K562 (cell line): ENCODE results near the gene ALDH7A1.

Experiments
- SIN3A ChIP-seq, 2 experiments: fragments of 150-350 bp in 1 of 2; IDR thresholded peaks; 2 replicates each; pipeline ENCODE4 v1.6.1; 2011 to 2016; ENCODE audit warnings: borderline replicate concordance in 2 of 2, low read depth in 2 of 2, low read length in 2 of 2, mild to moderate bottlenecking in 2 of 2, moderate library complexity in 2 of 2; ENCODE audit not compliant: control insufficient read depth in 1 of 2
- ZFP30 ChIP-seq: fragments of 250-450 bp; sonication (Bioruptor Pico); IDR thresholded peaks from 2 replicates; pipeline ENCODE4 v1.8.0; 2022; ENCODE audit warnings: moderate library complexity, mild to moderate bottlenecking, inconsistent platforms, borderline replicate concordance
- ZNF780A ChIP-seq: fragments of 250-450 bp; sonication (Bioruptor Pico); IDR thresholded peaks from 2 replicates; pipeline ENCODE4 v1.5.0; 2021; ENCODE audit warnings: mild to moderate bottlenecking
- TF ChIP-seq, protein P1 (sequence below), 3 experiments: IDR thresholded peaks in 2 of 3; conservative IDR thresholded peaks in 1 of 3; 2 replicates each; pipeline ENCODE4 v1.5.1; 2011 to 2012; ENCODE audit warnings: low read length in 3 of 3, mild to moderate bottlenecking in 3 of 3, control low read depth in 2 of 3, improper control_type of control experiment in 1 of 3, inconsistent platforms in 1 of 3, low read depth in 1 of 3, mixed read lengths in 1 of 3, moderate library complexity in 1 of 3; ENCODE audit not compliant: insufficient read depth in 2 of 3
- TF ChIP-seq, protein P2 (sequence below): IDR thresholded peaks from 3 replicates; pipeline ENCODE4 v1.6.1; 2011; ENCODE audit warnings: borderline replicate concordance, mild to moderate bottlenecking; ENCODE audit not compliant: insufficient read length, insufficient read depth

GRCh38 chr5:126521130-126521529 is 73.9 kb downstream of the ALDH7A1 start:
- TF ChIP-seq ZNF780A (CRISPR knock-in tag) (no peak), ZFP30 (CRISPR knock-in tag) (no peak), SIN3A (IDR thresholded peaks at IDR 0.05; ENCODE audit: borderline replicate concordance in 2 of 2, control insufficient read depth in 1 of 2, low read depth in 2 of 2, low read length in 2 of 2) (no peak)
- TF ChIP-seq, protein P1, sequence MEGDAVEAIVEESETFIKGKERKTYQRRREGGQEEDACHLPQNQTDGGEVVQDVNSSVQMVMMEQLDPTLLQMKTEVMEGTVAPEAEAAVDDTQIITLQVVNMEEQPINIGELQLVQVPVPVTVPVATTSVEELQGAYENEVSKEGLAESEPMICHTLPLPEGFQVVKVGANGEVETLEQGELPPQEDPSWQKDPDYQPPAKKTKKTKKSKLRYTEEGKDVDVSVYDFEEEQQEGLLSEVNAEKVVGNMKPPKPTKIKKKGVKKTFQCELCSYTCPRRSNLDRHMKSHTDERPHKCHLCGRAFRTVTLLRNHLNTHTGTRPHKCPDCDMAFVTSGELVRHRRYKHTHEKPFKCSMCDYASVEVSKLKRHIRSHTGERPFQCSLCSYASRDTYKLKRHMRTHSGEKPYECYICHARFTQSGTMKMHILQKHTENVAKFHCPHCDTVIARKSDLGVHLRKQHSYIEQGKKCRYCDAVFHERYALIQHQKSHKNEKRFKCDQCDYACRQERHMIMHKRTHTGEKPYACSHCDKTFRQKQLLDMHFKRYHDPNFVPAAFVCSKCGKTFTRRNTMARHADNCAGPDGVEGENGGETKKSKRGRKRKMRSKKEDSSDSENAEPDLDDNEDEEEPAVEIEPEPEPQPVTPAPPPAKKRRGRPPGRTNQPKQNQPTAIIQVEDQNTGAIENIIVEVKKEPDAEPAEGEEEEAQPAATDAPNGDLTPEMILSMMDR (IDR thresholded peaks at IDR 0.05 in 2 of 3, conservative IDR thresholded peaks at IDR 0.05 in 1 of 3; ENCODE audit: insufficient read depth in 2 of 3, low read depth in 1 of 3, low read length in 3 of 3), result no peak
- TF ChIP-seq, protein P2, sequence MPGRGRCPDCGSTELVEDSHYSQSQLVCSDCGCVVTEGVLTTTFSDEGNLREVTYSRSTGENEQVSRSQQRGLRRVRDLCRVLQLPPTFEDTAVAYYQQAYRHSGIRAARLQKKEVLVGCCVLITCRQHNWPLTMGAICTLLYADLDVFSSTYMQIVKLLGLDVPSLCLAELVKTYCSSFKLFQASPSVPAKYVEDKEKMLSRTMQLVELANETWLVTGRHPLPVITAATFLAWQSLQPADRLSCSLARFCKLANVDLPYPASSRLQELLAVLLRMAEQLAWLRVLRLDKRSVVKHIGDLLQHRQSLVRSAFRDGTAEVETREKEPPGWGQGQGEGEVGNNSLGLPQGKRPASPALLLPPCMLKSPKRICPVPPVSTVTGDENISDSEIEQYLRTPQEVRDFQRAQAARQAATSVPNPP, result no peak
